IPS-NIHi11 (cell line): Measurements from ENCODE around the gene GOLIM4.
A peak's percentile ranks its signal among the peaks of the same experiment; 100 is the strongest.
"Not testable (repeated sequence)": the region's sequence is repeated elsewhere in the genome, so short reads cannot be mapped to it uniquely, and the experiment has no call there.

Experiments used
- DNase-seq: peaks from one replicate; pipeline ENCODE4 v3.0.0; 2012; ENCODE audit warnings: mixed read lengths, low spot score

Gene GOLIM4

DNA sequence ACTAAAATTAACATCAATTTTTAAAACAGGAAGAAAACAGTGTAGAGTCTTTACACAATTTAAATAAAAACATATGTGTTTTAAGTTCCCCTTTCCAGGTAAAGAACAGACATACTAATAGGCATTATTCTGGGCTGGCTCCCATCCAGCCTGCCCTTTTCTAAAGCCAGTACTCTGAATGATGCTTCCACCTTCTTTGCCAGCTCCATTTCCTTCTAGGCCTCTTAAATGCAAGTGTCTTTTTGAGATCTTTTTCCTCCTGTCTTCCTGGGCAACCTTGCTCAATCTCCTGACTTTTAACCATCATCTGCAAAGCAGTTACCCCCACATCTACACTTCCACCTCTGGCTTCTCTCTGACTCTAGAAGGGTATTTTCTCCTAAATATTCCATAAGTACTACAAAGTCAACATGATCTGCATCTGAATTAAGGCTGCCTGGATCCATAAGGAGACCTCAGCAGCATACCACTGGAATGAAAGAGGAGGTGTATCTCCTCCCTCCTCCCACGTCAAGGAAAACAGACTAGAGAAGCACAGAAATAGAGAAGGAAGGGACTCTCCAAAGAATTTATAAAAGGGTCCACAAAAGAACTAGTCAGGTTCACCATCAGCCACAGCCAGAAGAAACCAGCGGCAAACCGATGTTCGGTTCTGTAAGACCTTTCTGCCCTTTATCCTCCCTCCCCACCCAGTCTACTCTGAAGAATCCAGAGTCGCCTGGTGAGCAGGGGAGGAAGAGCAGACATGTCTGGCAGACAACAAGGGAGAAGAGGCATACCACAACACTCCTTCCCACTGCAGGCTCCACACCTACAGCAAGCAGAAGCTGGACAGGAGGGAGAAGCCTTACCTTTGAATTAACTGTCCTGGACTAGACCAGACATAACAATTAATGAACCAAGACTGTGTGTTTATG, 47.1 kb downstream of the GOLIM4 start:
- no peak for DNase-seq

DNA sequence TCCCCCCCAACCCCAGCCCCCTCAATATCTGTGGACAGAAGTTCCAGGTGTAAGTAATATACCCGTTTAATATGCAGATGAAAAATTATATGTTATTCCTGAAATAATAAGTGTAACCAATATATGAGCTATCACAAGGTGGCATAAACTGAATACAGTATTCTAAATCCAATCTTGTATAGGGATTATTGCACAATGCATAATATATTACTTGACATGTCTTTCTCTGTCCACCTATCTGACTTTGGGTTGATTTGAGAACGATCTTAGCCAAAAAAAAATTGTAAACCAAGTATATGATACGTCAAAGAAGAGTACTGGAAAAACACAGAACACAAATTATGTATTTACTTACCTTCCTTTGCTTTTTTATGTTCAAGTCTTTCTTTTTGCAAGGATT, 47.8 kb downstream of the GOLIM4 start:
- no peak for DNase-seq

DNA sequence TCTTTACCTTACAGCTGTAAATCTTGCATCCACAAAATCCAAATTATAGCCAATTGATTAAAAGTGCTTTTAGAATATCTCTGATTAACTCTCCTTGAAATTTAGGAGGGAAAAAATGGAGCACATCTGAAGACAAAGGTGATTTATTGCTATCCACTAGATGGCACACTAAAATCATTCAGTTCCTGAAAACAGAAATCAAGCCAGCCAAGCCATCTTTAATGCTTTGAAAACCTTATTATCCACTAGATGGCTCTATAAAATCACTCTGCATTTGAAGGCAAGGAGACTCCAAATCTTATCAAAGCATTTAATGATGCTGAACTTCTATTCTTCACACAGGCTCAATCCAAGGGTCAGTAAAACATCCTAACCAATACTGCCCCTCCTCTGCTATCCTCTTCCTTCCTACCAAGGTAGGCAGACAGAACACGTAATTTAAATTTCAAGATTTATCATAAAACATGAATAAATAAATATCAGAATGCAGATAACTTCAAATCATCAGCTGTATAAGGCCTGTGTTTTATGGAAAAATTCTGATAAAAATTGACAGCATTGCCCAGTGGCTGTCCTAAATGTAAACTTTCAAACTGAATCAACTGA, 48.4 kb downstream of the GOLIM4 start:
- DNase-seq, result peak; percentile 43

DNA sequence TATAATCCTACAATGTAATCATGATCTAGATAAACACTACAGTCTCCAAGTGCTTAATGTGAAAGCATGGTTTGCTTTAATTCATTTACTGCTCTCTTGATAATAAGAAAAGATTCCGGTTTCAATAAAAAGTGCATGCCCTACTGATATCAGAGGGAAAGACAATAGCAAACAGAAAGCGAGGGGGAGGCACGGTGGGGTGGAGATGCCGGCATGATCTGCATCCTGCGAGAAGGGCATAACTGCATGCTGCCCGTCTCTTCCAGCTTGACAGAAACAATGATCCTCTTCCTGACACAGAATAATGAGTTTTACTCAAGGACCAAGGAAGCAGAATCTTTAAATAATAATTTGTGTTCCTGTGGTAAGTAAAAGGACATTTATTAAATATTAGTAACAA, 51.7 kb downstream of the GOLIM4 start:
- DNase-seq, result no peak

DNA sequence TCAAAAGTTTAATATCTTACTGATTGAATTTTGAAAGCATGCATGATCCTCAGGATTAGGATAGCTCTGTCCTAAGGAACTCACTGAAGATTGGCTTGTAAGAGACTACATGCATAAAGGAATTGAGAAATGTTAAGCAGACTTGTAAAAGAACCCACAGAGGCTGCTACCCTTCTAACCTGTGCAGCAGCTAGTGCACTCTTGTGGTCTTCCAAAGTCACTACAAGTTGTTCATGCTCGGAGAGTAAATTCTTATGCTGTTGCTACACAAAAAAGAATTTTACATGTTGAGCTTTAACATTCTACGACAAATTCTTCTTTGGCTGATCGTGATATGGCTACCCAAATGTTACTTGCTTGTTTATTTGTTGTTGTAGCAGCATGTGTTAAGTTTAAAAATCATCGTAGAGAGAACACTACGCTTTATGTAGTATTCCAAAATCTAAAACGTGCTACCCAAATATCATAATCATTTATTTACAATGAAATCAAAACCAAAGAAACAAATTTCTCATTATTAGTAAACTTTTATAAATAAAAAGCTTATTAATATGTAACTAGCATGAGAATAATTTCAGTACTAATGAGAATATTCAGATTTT, 55.0 kb downstream of the GOLIM4 start:
- peak; percentile 55 for DNase-seq

DNA sequence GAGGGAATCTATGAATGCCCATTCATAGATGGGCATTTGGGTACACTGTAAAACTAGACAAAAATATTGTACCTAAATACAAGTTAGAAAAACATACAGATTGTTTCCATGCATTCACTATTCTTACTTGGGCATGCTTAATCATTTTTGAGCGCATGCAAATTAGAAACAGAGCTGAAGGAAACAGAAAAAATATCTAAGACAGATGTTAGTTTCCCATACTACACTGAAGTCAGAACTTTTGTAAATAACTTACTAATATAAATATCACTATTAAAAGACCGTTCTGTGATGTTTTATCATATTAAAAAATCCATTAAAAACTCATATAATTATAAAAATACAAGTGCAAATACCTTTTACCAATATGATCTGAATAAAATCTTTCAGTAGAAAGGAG, 58.7 kb downstream of the GOLIM4 start:
- no peak for DNase-seq

DNA sequence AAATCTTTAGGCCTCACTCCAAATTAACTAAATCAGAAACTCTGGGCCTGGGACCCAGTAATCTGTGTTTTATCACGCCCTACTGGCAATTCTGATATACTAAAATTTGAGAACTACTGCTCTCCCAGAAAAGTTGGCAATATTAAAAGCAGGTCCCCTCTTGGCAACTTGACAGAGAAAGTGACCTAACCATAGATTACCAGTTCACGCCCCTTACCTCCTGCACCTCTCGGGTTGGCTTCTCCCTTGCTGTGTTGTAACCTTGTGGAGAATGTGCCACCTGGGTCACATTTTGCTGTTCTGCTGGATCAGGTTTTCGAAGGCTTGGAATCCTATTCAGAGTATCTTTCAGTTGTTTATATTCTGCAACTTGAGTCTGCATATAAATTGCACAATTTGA, 59.1 kb downstream of the GOLIM4 start:
- DNase-seq, result no peak

DNA sequence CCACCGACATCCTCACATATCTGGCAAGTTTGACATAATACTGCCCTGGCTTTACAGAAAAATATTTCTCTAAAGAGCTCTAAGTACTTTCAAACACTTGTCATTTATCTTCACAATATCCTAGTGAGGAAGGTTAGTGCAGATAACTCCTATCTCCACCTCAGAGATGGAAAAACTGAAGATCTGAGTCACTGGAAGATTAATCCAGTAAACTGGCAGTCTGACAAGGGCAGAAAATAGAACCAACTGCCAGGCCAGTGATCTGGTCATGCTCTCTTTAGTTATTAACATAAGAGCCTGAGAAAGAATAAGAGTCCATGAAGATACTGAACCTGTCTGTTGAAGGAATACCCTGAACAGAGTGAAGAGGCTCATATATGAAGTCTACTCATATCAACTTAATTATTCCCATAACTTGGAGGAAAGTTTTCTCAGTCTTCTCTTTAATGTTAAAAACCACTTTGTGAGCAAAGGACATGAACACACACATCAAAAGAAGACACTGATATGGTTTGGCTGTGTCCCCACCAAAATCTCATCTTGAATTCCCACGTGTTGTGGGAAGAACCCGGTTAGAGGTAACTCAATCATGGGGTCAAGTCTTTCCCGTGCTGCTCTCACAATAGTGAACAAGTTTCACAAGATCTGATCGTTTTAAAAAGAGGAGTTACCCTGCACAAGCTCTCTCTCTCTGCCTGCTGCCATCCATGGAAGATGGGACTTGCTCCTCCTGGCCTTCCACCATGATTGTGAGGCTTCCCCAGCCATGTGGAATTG, 61.4 kb downstream of the GOLIM4 start:
- DNase-seq, result no peak

DNA sequence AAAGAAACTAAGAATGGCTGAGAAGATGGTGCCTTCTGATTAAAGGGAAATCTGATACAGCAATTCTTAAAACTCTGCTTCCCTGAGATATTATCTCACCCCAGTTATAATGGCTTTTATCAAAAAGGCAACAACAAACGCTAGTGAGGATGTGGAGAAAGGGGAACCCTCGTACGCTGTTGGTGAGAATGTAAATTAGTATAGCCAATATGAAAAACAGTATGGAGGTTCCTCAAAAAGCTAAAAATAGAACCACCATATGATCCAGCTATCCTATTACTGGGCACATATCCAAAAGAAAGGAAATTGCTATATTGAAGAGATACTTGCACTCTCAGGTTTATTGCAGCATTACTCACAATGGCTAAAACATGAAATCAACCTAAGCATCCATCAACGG, 65.1 kb downstream of the GOLIM4 start:
- DNase-seq, result no peak

DNA sequence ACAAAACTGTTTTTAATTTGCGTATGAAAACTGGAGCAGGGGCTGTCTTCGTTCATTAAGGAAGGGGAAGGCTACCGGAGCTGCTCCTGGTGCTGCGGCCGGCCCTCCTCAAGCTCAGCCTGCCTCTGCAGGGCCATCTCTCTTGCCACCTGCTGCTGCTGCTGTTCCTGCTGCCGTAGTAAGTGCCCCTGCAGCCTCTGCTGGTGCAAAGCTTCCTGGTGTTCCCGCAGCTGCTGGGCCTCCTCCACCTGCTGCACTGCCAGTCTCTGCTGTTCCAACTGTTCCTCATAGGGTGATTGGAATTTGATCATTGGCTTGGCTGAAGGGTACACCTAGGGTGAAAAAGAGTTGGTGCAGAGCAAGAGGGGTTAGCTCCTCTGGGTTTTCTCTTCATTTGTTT, 66.0 kb downstream of the GOLIM4 start:
- DNase-seq, result peak; percentile 32

DNA sequence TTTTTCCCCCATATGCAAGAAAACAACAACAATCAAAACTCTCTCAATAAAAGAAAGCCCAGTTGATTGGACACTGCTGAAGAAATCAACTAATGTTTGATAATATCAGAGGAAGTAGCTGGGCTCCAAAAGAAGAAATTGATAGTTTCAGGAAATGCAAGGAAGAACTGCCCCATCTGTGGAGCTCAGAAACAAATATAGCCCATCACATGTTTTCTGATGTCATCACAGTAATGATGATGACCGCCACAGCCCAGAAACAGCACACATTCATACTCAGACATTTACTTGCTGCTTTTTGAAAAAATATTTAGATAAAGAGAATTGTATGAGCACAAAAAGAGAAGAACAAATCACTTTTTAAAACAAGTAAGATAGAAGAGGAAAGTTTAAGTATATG, 67.6 kb downstream of the GOLIM4 start:
- DNase-seq, result no peak

DNA sequence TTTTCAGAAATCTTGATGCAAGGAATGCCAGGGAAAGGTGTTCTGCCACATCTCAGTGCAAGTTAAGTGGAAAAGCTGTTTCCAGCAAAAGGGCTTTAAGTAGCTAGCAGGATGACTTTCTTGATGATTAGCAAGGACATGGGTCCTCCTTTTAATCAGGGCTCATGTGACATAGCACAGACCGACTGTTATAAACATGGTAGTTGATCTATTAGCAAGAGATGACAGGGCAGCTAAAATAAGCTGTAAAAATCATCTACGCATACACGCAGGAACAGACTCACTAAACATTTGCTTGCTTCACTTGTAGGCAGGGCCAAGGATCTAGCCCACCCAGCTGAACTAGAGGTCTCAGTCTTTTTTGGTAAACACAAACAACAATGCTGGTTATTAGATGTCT, 69.0 kb downstream of the GOLIM4 start:
- DNase-seq, result no peak

DNA sequence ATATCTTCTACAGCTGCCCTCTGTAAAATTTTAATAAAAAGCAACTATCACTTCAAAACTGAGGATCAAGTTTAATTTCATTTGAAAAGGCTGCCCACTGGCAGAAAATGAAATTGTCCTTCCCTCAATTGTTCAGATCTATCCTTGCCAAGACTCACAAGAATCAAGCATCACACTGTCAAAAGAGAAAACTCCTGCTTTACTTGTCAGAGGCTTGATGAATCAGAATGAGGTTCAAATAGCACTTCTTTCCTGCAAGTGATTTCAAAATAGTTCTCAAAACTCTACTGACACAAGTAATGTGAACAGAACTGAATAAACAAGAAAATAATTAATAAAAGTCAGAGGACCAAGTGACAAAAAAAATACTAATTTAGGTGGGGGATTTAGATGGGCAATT, 70.6 kb downstream of the GOLIM4 start:
- no peak for DNase-seq

DNA sequence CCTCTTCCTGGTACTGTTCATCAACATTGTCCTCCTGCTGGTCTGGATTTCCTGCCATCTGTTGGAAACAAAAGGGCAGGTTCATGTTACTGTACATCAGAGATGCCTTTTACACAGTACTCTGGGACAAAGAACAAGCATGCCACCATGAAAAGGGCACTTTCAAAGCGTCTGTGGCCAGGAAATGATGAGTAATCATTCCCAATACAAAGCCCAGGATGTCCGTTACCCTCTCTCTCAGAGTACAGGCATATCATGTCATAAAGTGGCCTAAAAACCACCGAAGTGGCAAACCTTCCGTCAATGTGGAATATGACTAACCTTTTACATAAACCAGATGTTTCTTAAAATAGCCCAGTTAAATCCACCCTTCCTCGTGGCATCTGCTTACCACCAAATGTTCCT, 71.2 kb downstream of the GOLIM4 start:
- no peak for DNase-seq

DNA sequence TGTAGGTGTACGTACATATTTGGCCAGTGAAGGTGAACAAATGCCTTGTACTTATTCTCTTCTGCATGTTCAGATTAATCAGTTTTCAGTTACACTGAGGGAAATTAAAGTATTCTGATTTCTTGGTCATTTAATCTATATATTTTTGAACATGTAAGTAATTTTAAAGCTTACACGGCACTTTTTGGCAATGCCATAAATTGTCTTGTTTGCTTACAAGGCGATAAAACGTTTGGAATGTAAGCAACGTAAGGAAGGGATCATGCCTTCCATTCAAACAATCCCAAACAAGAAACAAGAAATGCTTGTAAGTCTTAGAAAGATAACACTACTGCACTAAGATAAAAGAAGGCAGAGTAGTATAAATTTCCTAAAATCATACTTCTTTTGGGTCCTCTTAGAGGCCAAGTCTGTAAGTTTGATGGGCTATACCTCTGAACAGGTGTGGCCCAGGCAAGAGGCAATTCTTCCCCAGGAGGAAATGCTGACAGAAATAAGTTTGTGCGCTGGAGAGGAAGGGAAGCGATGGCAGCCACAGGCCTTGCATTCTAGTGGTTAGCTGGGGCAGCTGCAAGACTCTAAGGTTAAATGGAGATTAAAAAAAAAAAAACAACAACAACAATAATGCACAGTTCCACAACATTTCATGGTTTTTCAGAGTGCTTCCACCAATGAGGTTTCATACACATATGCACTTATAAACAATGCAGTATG, 73.8 kb downstream of the GOLIM4 start:
- no peak for DNase-seq

DNA sequence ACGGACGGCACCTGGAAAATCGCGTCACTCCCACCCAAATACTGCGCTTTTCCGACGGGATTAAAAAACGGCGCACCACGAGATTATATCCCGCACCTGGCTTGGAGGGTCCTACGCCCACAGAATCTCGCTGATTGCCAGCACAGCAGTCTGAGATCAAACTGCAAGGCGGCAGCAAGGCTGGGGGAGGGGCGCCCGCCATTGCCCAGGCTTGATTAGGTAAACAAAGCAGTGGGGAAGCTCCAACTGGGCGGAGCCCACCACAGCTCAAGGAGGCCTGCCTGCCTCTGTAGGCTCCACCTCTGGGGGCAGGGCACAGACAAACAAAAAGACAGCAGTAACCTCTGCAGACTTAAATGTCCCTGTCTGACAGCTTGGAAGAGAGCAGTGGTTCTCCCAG, 84.4 kb downstream of the GOLIM4 start:
- DNase-seq, result not testable (repeated sequence)

DNA sequence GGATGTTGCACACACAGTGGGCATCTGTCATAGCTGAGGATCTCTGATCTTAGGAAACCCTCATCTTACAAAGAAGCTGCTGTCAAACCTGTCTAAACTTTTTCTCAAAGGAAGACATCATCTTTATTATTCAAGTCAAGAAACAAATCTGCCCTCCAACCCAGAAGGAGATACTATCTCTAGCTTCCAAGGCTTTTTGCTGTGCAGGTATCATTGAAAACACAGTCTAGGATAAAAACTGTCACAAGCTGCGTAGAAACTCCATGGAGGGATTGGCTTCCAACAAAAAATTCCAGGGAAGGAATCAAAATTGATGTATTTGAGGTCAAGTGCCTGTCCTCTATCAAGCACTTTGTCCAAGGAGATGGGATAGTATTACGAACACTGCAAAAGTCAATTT, 89.1 kb downstream of the GOLIM4 start:
- DNase-seq, result no peak

DNA sequence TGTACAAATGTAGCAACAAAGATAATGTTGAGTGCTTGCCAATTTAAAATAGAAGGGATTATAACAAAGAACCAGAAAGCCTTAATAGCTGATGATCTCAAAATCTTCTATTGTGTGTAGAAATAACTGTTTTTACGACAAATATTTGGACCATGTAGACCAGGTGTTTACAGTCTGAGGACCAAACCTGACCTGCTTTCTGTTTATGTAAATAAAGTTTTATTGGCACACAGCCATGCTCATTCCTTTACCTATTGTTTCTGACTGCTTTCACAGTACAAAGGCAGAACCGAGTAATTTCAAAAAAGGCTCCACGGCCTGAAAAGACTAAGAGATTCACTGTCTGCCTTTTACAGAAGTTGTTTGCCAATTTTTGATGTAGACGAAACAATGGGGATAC, 91.8 kb downstream of the GOLIM4 start:
- no peak for DNase-seq

DNA sequence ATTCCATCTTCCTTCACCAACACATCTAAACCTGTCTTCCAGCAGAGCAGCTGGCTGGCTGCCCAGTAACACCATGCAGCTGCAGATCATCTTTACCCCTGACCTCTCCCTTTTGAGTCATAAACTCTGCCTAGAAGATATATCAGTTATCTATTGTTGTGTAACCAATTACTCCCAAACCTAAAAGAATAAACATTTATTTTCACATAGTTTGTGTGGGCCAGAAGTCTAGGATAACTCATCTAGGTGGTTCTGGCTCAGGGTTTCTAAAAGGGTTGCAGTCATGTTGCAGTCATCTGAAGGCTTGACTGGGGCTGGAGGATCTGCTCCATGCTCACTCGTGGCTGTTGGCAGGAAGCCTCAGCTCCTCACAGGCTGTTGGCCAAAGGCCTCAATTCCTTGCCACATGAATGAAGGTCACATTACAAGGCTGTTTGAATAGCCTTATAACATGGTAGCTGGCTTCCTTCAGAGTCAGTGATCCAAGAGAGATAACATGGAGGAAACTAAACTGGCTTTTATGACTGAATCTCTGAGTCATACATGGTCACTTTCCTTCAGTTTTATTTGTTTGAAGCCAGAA, 92.8 kb downstream of the GOLIM4 start:
- no peak for DNase-seq

DNA sequence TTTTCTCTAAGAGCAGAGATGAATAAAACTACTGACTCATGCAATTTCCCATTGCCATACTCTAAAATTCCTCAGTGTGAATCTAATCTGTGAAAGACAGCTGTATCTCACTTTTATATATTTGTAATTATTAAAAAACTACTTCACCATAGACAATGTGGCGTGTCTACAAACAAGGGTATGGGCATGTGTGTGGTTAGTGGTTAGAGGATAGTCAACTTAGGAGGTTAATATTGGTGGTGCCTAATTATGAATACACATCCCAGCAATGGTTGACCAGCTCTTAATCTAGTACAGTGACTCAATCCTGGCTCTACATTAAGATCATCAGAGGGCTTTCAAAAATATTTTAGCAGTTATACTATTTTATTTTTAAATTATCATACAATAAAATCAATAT, 94.5 kb downstream of the GOLIM4 start:
- no peak for DNase-seq

DNA sequence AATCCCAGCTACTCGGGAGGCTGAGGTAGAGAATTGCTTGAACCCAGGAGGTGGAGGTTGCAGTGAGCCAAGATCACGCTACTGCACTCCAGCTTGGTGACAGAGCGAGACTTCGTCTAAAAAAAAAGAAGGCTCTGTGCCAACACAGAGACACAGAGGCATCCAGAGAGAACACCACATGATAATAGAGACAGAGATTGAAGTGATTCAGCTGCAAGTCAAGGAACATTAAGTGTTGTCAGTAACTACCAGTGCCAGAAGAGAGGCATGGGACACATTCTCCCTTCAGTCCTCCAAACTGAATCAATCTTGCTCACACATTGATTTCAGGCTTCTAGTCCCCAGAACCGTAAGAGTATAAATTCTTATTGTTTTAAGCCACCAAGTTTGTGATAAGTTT, 97.5 kb downstream of the GOLIM4 start:
- no peak for DNase-seq

DNA sequence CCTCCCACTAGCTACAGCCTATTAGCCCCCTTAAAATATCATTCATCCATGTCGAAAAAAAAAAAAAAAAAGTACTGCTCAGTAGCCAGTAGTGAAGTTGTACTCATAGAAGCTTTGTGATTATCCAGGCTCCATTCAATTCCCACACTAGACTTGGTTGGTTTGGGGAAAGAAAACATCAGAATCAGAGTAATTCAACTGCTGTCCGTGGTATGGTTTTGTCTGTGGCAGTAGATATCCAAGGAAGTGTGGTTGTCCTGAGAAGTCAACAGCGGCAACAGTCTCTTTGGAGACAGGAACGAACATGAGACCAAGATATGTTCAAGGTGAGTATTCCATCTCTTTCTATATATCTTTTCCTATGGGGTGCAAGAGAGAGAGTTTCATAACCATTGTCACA, 99.2 kb downstream of the GOLIM4 start:
- DNase-seq, result no peak
